G401 (cell line): Measurements from ENCODE around the gene HYAL2. TPM values are rescaled to one million over a fixed set of nuclear protein-coding genes. Genes with fewer than 3 reads are reported as not detected.
A peak's percentile ranks its signal among the peaks of the same experiment; 100 is the strongest.
"Not testable (repeated sequence)": the region's sequence is repeated elsewhere in the genome, so short reads cannot be mapped to it uniquely, and the experiment has no call there.

ENCODE experiments used
- DNase-seq: peaks from one replicate; pipeline ENCODE4 v3.0.0-alpha.2; 2015; ENCODE audit warnings: low spot score
- in situ Hi-C: cut with HindIII; loops from 2 replicates; pipeline ENCODE4 v1.10.0; 2016; ENCODE audit warnings: low sequenced_read_pairs, mixed read lengths
- total RNA-seq: library from RNA; depleted of rRNA; stranded (reverse); fragments of >200 nt; shearing (Covaris generic); gene quantifications from 2 replicates; pipeline ENCODE4 v1.2.3, GENCODE V29; 2014

Gene HYAL2
- total RNA-seq, 1 experiment from 2014 or later: 99.0 TPM

- in situ Hi-C loops: no loop called here
- no peak for DNase-seq
Measured at GRCh38 chr3:50319181-50319893, 3.2 kb downstream of the HYAL2 start.

- DNase-seq: no peak
- in situ Hi-C loops: no loop called here
Measured at GRCh38 chr3:50318615-50319014, 3.9 kb downstream of the HYAL2 start.

GRCh38 chr3:50318163-50318562 is 4.4 kb downstream of the HYAL2 start:
- in situ Hi-C loops: no loop called here

GRCh38 chr3:50317300-50317699 is 5.2 kb downstream of the HYAL2 start:
- no peak for DNase-seq
- in situ Hi-C loops: no loop called here

More at GRCh38 chr3:50318163-50318562, 4.4 kb downstream of the HYAL2 start:
- DNase-seq: no peak

- in situ Hi-C loops: no loop called here
- no peak for DNase-seq
Measured at GRCh38 chr3:50316657-50317242, 5.8 kb downstream of the HYAL2 start.

GRCh38 chr3:50314816-50315215 is 7.7 kb downstream of the HYAL2 start:
- in situ Hi-C loops: no loop called here
- DNase-seq: no peak

GRCh38 chr3:50314342-50314741 is 8.2 kb downstream of the HYAL2 start:
- in situ Hi-C loops: no loop called here
- no peak for DNase-seq

- DNase-seq, in situ Hi-C loops: not testable (repeated sequence)
Measured at GRCh38 chr3:50312041-50312440, 10.5 kb downstream of the HYAL2 start.

- DNase-seq: no peak
- in situ Hi-C loops: no loop called here
Measured at GRCh38 chr3:50304601-50305000, 17.9 kb downstream of the HYAL2 start.

GRCh38 chr3:50303013-50303815 is 19.3 kb downstream of the HYAL2 start, which contains the start of gene HYAL1:
Gene HYAL1 (minus strand): TSS chr3:50303574. CDS start chr3:50302956, 618 bp downstream.
- in situ Hi-C loops: no loop called here
- peak; percentile 42 for DNase-seq

GRCh38 chr3:50302095-50303012 is 20.2 kb downstream of the HYAL2 start:
- in situ Hi-C loops: no loop called here
- no peak for DNase-seq

GRCh38 chr3:50300681-50301254 is 21.8 kb downstream of the HYAL2 start:
- no peak for DNase-seq

GRCh38 chr3:50299929-50300680 is 22.4 kb downstream of the HYAL2 start:
- in situ Hi-C loops: no loop called here
- peak; percentile 68 for DNase-seq

More at GRCh38 chr3:50300681-50301254, 21.8 kb downstream of the HYAL2 start:
- in situ Hi-C loops: no loop called here

- in situ Hi-C loops: no loop called here
- DNase-seq: no peak
Measured at GRCh38 chr3:50299638-50299928, 23.0 kb downstream of the HYAL2 start.

GRCh38 chr3:50298836-50299637 is 23.5 kb downstream of the HYAL2 start, which contains the start of the genes HYAL3 and NAA80:
Gene HYAL3 (minus strand): TSS chr3:50299405. CDS start chr3:50295602, 3,803 bp downstream.
Gene NAA80 (minus strand): TSS chr3:50299405. CDS start chr3:50297463, 1,942 bp downstream.
- peak; percentile 100 for DNase-seq
- in situ Hi-C loops: no loop called here

- in situ Hi-C loops: no loop called here
- peak; percentile 26 for DNase-seq
Measured at GRCh38 chr3:50297896-50298725, 24.4 kb downstream of the HYAL2 start.
